AG10803 (cell line): ENCODE data around the gene LAIR1.

Experiments used
- DNase-seq: peaks from one replicate; pipeline ENCODE4 v3.0.0; 2010; ENCODE audit warnings: low read depth
- H3K4me3 ChIP-seq: 2 replicates; pipeline ENCODE4 v1.5.1; 2011; ENCODE audit warnings: mild to moderate bottlenecking, low read length, control low read depth
- CTCF ChIP-seq: conservative IDR thresholded peaks from 2 replicates; pipeline ENCODE4 v1.5.1; 2011; ENCODE audit warnings: mild to moderate bottlenecking, low read length, control low read depth, inconsistent platforms

Gene LAIR1

GRCh38 chr19:54312436-54313377 lies 52.0 kb downstream of the LAIR1 start, which contains the start of gene LILRA5:
TSS of gene LILRA5 (minus strand) at chr19:54313166. CDS start at chr19:54313019, 147 bp downstream.
- no peak for DNase-seq
- TF ChIP-seq CTCF, result no peak
- H3K4me3 ChIP-seq, result no peak within 1 kb of the TSS

GRCh38 chr19:54312011-54312410 lies 52.7 kb downstream of the LAIR1 start:
- H3K4me3 ChIP-seq, result no peak overlapping the region
- no peak for TF ChIP-seq CTCF
- no peak for DNase-seq

- TF ChIP-seq CTCF, result no peak
- DNase-seq, result no peak
- H3K4me3 ChIP-seq, result no peak overlapping the region
These were observed 53.2 kb downstream of the LAIR1 start for GRCh38 chr19:54311486-54311885.

GRCh38 chr19:54310543-54310942 lies 54.2 kb downstream of the LAIR1 start:
- no peak for DNase-seq
- no peak for TF ChIP-seq CTCF
- no peak overlapping the region for H3K4me3 ChIP-seq

- no peak overlapping the region for H3K4me3 ChIP-seq
- no peak for DNase-seq
- TF ChIP-seq CTCF, result no peak
These were observed 54.9 kb downstream of the LAIR1 start for GRCh38 chr19:54309811-54310210.

GRCh38 chr19:54307389-54308020 lies 57.2 kb downstream of the LAIR1 start:
- DNase-seq, result no peak
- no peak for TF ChIP-seq CTCF
- no peak overlapping the region for H3K4me3 ChIP-seq
